Measurements from ENCODE around the gene ZNF236.

ZNF236 gene

DNA sequence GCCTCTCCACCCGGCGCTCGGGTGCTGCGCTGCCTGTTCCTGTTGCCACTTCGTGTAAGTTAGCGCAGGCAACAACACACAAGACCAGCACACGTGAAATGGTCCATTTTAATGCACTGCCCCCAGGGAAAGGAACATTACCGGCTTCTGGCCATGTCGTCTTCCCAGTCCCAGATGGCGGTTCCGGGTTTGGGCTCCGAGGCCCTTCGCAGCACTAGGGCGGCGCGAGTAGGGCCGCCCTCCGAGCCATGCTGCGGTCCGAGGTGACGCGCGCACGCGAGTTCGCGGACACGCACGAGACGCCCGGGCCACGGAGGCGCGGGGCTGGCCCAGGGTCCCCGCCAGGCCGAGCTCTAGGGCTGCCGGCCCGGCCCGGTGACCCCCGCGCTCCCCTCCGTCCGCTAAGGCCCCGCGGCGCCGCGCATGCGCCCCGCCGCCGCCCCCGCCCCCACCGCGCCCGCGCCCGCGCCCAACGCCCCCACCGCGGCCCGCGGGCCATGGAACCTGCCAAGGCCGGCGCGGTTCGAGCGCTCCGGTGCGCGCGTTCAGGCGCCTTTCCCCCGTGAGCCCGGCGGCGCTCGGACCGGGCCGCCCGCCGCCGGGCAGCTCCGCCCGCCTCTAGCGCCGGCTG is 367 bp upstream of the ZNF236 start:
- DNase-seq: peak; percentile 67

DNA sequence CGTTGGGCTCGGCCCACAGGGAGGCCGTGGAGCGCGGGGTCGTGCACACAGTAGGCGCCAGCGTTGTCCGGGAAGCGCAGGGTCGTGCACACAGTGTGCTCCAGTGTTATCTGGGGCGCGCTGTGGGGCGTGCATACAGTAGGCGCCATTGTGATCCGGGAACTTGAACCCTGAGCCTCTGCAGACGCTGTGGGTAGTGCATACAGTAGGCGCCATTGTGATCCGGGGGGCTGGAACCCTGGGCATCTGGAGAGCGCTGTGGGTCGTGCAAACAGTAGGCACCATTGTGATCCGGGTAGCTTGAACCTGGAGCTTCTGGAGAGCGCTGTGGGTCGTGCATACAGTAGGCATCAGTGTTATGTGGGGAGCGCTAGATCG is 793 bp downstream of the ZNF236 start:
- no peak for DNase-seq

DNA sequence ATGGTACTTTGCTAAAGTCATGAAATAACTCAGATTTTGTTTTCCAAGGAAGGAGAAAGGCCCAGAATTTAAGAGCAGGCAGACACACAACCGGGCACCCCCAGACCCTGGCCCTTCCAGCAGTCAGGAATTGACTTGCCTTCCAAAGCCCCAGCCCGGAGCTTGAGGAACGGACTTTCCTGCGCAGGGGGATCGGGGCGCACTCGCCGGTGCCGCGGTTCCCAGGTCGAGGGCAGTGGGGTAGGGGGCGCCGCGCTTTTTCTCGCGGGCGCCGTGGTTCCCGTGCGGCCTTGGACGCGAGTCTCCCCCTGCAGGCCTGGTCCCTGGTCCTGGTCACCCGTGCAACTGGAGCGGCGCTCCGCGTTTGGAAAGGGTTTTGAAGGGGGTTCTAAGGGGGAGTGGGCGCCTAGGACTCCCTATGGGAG is 1.2 kb downstream of the ZNF236 start:
- no peak for DNase-seq

DNA sequence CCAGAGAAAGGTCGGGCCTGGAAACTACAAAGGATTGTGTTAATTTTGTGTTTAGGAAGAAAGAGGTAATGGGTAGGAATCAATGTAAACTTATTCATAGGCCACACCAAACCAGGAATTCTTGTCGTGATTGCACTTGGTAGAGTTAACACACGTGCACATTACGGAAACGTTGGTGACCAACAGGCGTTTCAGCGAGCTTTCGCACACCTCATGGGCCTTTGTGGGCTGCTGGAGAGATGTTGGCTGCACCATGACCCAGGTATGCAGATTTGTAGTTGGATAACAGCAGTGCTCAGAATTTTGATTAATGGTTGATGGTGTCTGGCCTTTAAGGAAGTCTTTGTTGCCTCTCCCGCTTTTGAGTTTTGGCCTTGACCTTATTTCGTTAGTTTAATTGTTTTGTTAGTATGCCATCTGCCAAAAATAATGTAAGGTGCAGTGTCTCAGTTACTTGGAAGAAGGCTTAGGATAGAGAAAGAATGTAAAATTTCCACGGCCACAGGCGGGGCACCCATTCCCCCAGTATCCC is 1.9 kb downstream of the ZNF236 start:
- no peak for DNase-seq

DNA sequence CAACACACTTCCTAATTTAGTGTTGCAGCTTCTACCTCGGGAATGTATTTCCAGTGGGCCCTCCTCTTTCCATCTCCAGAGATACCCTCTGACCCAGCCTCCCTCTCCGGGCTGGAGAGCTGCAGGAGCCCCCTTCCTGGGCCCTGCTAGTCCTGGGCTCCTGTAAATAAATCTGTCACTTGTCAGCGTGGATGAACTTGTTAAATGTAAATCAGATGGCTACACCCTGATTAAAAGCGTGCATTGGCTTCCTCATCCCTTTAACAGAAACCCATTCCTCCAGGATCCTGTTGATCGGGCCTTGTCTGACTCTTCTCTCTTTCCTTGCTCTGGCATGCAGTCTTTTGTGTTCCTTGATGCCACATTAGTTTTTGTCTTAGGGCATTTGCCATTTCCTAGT is 2.4 kb downstream of the ZNF236 start:
- DNase-seq: no peak

DNA sequence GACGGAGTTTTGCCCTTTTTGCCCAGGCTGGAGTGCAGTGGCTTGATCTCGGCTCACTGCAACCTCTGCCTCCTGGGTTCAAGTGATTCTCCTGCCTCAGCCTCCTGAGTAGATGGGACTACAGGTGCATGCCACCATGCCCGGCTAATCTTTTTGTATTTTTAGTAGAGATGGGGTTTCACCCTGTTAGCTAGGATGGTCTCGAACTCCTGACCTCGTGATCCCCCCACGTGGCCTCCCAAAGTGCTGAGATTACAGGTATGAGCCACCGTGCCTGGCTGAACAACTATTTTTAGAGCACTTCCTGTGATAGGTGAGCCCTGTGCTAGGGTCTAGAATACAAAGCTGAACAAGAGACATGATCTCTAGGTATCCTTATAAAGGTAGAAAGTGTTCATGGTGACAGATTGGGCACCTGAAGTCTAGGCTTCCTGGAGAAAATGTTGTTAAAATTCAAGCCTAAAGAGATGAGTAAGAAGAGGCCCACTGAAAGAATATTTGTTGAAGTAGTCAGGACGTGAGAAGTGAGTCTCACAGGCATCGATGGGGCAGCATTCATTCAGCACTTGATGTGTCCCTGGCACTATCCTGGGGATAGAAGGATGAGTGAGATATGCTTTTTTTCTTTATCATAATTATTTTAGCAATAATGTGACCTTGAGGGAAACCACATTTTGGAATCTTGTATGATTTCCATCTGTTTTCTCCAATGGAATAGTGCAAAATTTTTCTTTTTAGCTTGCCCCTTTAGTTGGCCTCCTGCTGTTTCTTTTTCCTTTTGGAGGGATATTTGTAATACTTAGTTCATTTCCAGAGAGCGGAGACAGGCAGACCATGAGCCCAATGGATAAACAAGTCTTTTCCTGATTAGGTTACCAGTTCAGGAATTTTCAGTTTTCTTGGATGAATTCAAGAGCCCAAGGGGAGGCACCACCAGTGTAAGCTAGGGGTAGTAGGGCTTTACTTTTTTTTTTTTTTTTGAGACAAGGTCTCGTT is 5.1 kb downstream of the ZNF236 start:
- no peak for DNase-seq

DNA sequence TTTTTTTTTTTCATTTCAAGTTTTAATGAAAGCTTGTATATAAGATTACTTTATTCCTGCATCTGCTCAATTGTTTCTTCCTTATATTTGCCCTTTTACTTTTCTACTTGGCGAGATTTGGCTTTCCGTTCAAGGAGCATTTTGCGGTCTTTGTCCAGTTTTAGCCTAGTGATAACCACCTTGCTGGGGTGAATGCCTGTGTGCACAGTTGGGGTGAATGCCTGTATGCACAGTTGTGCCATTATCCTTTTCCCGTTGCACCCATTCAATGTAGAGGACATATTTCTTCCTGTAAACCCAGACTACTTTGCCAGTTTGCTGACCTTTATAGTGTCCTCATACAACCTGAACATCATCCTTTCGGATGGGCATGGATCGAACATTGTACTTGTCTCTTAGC is 12.0 kb downstream of the ZNF236 start:
- DNase-seq: no peak

DNA sequence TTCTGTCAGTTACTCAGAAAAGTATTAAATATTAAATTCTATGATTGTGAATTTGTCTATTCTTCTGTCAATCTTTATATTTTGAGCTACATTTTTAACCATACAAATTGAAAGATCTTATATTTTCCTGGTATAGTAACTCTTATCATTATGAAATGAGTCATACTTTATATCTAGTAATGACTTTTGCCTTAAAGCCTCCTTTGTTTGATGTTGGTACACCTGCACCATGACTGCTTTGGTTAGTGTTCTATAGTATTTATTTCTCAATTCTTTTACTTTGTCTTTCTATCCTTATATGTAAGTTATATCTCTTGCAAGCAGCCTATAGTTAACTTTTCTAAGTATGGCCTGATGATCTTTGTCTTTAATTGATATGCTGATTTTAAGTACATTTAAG is 13.0 kb downstream of the ZNF236 start:
- DNase-seq: no peak

DNA sequence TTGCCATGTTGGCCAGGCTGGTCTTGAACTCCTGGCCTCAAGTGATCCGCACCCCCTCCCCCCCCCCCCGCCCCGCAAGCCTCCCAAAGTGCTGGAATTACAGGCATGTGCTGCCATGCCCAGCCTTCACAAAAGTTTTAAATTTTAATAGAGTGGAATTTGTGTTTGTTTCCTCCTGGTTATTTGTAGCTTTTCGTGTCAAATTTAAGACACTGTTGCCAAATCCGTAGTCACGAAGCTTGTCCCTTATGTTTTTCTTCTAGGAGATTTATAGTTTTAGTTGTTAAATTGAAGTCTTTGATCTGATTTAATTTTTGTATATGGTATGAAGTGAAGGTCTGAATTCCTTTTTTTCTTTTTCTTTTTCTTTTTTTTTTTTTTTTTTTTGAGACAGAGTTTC is 14.7 kb downstream of the ZNF236 start:
- DNase-seq: no peak

DNA sequence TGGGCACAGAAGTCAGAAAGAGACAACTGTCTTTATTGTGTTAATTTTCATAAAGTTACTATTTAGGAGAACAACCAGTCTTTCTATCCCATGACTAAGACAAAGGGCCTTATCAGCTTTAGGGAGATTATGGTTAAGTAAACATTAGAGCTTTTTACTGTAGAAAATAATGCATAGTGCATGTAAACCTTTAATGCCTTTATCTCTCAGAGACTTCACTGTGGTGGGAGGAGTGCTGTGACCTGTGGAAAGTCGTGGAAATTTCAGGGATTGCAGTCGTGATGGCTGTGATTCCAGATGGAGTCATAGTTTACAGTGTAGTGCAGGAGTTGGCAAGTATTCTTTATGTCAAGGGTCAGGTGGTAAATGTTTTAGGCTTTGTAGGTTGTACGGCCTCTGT is 15.8 kb downstream of the ZNF236 start:
- no peak for DNase-seq

DNA sequence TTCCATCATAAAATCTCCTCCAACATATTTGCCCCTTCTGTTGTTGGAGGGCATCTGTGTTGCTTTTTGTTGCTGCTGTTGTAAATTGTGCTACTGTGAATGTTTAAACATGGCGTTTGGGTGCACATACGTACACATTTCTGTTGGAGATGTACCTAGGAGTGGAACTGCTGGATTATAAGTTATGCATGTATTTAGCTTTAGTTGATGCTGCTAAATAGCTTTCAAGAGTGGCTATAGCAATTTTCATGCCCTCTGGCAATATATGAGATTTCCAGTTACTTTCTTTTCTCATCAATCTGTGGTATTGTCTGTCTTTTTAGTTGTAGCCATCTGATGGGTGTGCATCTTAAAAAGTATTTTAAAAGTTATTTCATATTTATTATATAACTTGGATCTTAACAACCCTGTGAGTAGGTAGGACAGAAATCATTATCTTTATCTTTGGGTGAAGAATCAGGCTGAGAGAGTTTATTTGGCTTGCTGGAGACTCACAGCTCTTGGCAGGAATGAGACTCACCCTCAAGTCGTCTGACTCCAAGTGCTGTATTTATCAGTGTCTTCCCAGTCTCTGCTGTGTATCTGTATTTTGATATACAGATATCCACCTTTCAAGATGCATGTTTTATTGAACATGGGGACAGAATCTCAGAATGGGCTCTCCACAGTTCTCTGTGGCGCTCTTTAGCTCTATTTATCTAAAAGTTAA is 16.9 kb downstream of the ZNF236 start:
- DNase-seq: no peak

DNA sequence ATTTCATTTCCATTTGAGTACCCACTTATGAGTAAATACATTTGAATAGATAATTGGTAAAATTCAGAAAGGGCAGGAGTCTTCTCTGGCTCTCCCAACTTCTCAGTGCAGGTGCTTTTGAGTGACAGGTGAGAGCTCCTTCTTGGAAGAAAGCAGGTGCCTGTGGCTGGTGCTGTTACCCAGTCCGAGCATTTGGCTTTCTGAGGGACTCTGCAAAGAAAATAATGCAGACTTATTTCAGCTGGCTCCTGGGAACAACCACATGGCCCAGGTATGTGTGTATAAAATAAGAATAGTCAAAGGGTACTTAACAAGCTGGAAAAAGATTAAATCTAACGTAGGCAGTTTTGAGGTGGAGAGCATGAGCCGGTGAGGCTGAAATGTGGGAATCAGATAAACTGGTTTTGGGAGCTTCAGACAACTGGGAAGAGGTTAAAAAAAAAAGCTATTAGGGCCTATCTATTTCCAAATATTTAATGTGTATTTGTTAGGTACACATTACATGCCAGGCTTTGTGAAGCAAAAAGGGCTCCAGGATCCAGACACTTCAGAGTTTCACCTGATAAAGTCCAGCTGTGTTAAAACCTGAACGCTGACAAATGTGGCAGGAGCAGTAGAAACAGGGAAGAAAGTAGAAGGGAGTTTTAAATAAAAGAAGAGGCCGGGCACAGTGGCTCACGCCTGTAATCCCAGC is 20.6 kb downstream of the ZNF236 start:
- DNase-seq: no peak

DNA sequence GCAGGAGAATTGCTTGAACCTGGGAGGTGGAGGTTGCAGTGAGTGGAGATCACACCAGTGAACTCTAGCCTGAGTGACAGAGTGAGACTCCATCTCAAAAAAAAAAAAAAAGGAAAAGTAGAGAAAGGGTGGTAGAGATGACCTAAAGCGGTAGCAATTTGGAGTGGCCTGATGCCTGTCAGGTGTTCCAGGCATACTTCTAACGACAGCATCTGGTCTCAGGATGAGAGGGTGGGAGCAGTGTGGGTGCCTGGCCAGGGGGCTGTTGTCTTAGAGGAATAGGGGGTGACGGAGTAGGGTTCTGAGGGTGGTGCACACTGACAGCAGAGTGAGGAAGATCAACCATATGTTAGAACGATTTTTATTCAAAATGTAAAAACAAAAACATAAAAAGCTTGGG is 21.8 kb downstream of the ZNF236 start:
- DNase-seq: no peak

DNA sequence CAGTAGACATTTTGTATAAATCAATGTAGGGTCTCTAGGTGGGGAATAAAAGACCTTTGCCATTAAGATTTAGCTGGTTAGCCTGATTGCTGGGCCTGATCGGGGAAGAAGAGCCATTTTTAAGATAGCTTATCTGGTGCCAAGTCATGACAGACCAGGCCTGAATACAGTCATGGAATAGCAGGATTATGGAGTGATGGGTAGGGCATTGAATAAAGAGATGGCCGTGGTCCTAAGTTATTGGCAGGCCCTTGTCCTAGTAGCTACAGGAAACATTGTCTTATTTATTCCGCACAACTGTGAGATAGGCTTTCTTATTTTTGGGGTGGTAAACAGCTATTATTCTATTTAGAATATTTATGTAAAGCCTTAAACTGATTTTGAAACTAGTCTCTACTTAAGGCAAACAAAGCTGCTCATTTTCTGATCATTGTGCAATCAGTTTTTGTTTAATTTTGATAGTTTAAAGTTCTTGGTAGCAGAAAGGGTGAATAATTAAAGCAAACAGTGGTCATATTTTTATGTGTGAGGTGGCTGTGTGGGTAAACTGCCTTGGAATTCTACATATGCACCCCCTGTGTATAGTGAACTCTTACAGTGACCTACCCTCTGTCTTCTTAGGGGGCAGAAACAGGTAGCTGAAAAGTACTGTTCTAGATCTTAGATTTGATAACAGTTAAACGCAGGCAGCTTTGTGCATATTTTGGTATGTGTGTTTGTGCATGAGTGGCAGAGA is 22.6 kb downstream of the ZNF236 start:
- DNase-seq: no peak

DNA sequence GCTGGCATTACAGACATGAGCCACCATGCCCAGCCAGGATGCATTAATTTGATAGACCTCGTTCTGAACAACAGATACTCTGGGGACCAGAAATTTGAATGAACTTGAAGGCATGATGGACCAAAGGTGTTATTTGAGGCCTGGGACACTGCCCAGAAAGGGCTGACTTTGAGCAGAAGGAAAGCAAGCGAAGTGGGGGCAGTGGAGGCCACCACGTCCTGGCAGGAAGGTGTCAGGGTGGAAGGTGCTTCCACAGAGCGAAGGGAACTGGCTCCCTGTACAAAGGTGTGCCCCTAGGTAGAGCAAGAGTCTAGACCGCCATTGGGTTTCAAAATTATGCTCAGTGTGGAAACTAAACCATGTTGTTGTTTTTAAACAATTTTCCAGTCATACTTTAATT is 23.9 kb downstream of the ZNF236 start:
- DNase-seq: no peak

DNA sequence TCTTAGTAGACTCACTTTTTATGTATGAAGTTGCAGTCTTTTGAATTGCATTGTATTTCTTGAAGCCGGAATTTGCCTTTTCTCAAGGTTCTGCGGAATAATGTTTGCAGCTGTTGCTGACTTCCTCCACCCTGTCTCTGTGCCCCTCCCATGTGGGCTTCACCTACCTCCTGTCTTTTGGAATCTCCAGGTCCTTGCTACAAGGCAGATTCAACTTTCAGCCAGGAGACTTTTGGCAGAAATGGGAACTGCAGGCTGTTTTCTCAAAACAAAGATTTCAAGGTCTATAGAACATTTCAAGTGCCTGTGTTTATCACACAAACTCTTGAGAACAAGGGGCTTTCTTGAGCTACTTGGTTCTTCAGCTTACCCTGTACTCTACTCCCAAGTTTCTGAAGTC is 25.6 kb downstream of the ZNF236 start:
- no peak for DNase-seq

DNA sequence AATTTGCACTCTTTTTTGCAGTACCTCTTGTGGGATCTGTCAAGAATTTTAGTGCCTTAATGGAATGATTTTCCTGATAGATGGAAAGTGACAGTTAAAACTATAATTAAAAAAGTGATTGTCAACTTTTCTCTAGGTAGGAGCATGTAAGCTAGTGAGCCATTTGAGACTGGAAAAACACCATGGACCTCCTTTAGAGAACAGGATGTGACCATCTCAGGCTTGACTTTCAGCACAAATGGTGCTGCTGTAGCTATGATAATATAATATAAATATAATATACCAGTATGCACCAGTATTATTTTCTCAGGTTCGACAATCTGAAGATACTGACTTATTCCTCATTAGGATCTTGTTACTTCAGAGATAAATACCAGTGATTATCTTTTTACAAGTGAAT is 27.8 kb downstream of the ZNF236 start:
- DNase-seq: no peak

DNA sequence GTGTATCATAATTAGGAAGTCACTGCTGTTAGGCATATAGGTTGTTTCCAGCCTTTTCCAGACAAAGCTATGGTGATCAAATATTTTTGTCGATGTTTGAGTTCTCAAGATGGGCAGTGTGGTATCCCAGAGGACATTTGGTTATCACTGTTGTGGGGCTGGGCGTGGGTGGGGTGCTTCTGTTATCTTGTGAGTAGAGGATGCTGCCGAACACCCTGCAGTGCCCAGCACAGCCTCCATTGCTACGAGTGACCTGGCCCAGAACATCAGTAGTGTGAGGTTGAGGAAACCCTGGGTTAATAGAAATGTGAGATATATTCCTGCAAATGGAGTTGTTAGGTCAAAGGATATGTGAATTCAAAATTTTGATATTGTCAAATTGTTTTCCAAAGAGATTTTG is 33.2 kb downstream of the ZNF236 start:
- no peak for DNase-seq

DNA sequence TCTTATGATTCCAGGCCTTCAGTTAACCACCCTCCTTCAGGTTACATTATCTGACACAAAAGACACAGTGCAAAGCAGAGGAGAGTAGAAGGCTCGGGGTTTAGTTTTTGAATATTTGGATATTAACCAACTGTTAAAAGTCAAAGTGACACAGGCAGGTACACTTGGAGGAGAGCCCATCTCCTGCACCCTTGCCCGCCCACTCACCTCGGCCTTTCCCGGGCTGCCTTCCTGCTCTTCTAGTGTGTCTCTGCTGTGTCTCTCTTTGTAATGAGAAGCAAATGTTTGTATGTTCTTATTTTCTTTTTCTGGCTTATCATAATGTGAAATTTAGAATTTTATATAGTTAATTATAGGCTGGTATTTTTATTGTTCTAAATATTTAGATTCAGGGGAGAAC is 35.1 kb downstream of the ZNF236 start:
- DNase-seq: no peak

DNA sequence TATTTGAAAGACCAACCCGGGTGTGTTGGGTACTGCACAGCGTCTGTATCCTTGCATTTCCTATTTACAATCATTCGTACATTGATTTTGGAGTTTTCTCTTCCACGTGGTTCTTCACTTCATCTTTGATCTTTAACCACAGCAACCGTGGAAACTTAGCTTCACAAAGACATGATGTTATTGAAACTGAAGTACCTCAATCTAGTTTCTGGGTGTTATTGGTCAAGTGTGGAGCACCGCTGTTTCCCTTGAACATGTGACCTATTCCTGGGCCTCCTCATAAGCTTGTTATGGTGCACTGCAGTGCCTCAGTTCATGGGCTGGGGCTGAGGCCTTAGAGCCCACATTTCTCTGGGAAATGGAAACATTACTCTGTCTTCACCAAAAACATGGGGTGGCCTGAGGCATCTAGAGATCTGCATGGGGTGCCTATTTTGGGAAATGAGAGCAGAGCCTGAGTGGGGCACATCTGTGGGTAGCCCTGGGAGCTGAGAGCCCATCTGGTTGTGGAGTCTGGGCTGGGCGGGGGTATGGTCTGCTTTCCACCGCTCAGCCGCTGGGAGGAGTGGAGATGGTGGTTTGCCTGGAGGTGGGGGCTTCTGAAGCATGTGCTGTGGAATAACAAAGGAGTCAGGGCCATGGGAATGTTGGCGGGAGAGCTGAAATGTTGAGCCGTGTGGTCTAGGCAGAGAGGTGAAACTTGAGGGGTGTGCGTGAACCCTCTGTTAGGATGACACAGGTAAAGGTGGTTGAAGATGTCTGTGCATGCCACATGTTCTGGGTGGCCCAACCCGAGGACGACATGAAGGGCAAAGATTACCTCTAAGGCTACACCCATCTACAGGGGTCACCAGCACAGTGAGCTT is 37.4 kb downstream of the ZNF236 start:
- DNase-seq: no peak

DNA sequence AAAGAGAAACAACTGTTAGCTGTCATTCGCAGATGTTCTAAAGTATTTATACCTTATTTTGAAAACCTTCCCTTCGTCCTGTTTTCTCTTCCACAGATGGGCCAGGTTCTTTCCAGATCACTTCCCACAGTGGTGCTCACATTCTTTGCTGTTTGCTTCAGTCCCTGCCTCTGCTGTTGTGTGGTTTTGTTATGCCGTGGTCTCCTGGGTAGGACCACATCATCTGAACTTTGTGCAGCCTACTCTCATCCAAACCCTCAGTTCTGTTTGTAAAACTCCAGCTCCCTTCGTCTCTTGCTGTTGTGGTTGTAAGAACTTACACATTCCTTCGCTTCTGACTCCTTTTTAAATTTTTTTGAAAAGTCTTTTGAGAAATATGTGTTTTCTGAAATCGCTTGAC is 38.1 kb downstream of the ZNF236 start:
- no peak for DNase-seq
